ENCODE data around the gene SLC25A29. TPM values are rescaled to one million over a fixed set of nuclear protein-coding genes. Genes with fewer than 3 reads are reported as not detected.

The SLC25A29 gene
- total and polyA plus RNA-seq, 2 donors = 19.4 to 90.3 TPM

DNA sequence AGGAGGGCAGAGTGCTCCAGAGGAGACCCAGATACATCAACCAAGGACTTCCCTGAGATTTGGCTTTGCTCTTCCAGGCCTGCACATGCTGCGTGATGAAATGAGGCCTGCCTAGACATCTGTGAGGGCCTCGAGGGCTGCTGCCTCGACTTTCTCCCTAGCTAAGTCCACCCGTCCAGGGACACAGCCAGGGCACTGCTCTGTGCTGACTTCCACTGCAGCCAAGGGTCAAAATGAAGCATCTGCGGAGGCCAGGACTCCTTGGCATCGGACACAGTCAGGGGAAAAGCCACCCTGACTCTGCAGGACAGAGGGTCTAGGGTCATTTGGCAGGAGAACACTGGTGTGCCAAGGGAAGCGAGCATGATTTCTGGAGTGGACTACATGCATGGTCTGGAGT, 27.6 kb upstream of the SLC25A29 start:
- H3K36me3 ChIP-seq (ENCODE audit: control insufficient read depth in 2 of 2, insufficient read depth in 2 of 2, low read length in 1 of 2) = peaks cover 24 to 34% of the 10 kb centered on the region in 2 donors
- no peak for DNase-seq (ENCODE audit: low read depth in 6 of 9, low spot score in 9 of 9)
- H3K9me3 ChIP-seq (ENCODE audit: control insufficient read depth in 2 of 2, insufficient read depth in 1 of 2, low read length in 1 of 2) = no peaks in the 10 kb centered on the region
- no peak overlapping the region for H3K27ac ChIP-seq (ENCODE audit: low read depth in 1 of 2, low read length in 1 of 2)
- H3K4me3 ChIP-seq (ENCODE audit: low read length in 2 of 2) = no peak overlapping the region
- 97% methylated on average over 7 of the region's 7 CpGs for WGBS
- no peaks in the 10 kb centered on the region for H3K27me3 ChIP-seq (ENCODE audit: control insufficient read depth in 2 of 2, insufficient read depth in 1 of 2, low read length in 1 of 2)
- H3K4me1 ChIP-seq (ENCODE audit: control insufficient read depth in 2 of 2, insufficient read depth in 2 of 2, low read length in 2 of 2) = peaks cover 0 to 20% of the 10 kb centered on the region in 2 donors

DNA sequence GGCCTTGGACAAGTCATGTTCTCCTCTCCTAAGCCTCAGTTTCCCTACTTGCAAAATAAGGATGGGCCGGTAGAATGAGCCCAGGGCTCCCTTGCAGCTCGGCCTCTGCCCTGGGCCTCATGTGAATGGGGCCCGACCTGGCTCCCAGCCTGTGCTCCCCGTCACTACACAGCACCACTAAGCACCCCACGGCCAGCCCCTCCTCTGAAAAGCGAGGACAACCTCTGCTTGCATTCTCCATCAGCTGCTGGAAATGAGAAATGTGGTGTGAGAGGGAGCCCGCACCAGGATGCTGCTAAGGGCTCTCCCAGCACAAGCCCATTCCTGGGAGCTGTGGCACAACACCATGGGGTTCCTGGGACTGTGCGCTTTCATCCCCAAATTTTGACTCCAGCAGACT, 27.1 kb upstream of the SLC25A29 start:
- WGBS = 96% methylated on average over 8 of the region's 8 CpGs
- H3K4me3 ChIP-seq (ENCODE audit: low read length in 2 of 2) = no peak overlapping the region
- DNase-seq (ENCODE audit: low read depth in 6 of 9, low spot score in 9 of 9) = no peak

GRCh38 chr14:100332797-100333196, 26.6 kb upstream of the SLC25A29 start:
- no peaks in the 10 kb centered on the region for H3K9me3 ChIP-seq (ENCODE audit: control insufficient read depth in 2 of 2, insufficient read depth in 1 of 2, low read length in 1 of 2)
- H3K36me3 ChIP-seq (ENCODE audit: control insufficient read depth in 2 of 2, insufficient read depth in 2 of 2, low read length in 1 of 2) = peaks cover 19 to 33% of the 10 kb centered on the region in 2 donors
- no peaks in the 10 kb centered on the region for H3K27me3 ChIP-seq (ENCODE audit: control insufficient read depth in 2 of 2, insufficient read depth in 1 of 2, low read length in 1 of 2)
- WGBS = 95% methylated on average over 8 of the region's 8 CpGs
- no peak for DNase-seq (ENCODE audit: low read depth in 6 of 9, low spot score in 9 of 9)
- peaks cover 0 to 18% of the 10 kb centered on the region in 2 donors for H3K4me1 ChIP-seq (ENCODE audit: control insufficient read depth in 2 of 2, insufficient read depth in 2 of 2, low read length in 2 of 2)
- H3K27ac ChIP-seq (ENCODE audit: low read depth in 1 of 2, low read length in 1 of 2) = no peak overlapping the region
- no peak overlapping the region for H3K4me3 ChIP-seq (ENCODE audit: low read length in 2 of 2)

More for the DNA sequence above, 27.1 kb upstream of the SLC25A29 start:
- no peaks in the 10 kb centered on the region for H3K27me3 ChIP-seq (ENCODE audit: control insufficient read depth in 2 of 2, insufficient read depth in 1 of 2, low read length in 1 of 2)
- H3K27ac ChIP-seq (ENCODE audit: low read depth in 1 of 2, low read length in 1 of 2) = no peak overlapping the region
- no peaks in the 10 kb centered on the region for H3K9me3 ChIP-seq (ENCODE audit: control insufficient read depth in 2 of 2, insufficient read depth in 1 of 2, low read length in 1 of 2)
- peaks cover 0 to 20% of the 10 kb centered on the region in 2 donors for H3K4me1 ChIP-seq (ENCODE audit: control insufficient read depth in 2 of 2, insufficient read depth in 2 of 2, low read length in 2 of 2)
- peaks cover 24 to 34% of the 10 kb centered on the region in 2 donors for H3K36me3 ChIP-seq (ENCODE audit: control insufficient read depth in 2 of 2, insufficient read depth in 2 of 2, low read length in 1 of 2)

GRCh38 chr14:100332071-100332639, 25.9 kb upstream of the SLC25A29 start:
- peaks cover 0 to 18% of the 10 kb centered on the region in 2 donors for H3K4me1 ChIP-seq (ENCODE audit: control insufficient read depth in 2 of 2, insufficient read depth in 2 of 2, low read length in 2 of 2)
- H3K36me3 ChIP-seq (ENCODE audit: control insufficient read depth in 2 of 2, insufficient read depth in 2 of 2, low read length in 1 of 2) = peaks cover 14 to 27% of the 10 kb centered on the region in 2 donors
- H3K27ac ChIP-seq (ENCODE audit: low read depth in 1 of 2, low read length in 1 of 2) = no peak overlapping the region
- H3K4me3 ChIP-seq (ENCODE audit: low read length in 2 of 2) = no peak overlapping the region
- no peak for DNase-seq (ENCODE audit: low read depth in 6 of 9, low spot score in 9 of 9)
- 92% methylated on average over 11 of the region's 11 CpGs for WGBS
- no peaks in the 10 kb centered on the region for H3K9me3 ChIP-seq (ENCODE audit: control insufficient read depth in 2 of 2, insufficient read depth in 1 of 2, low read length in 1 of 2)
- no peaks in the 10 kb centered on the region for H3K27me3 ChIP-seq (ENCODE audit: control insufficient read depth in 2 of 2, insufficient read depth in 1 of 2, low read length in 1 of 2)

GRCh38 chr14:100330388-100330931, 24.2 kb upstream of the SLC25A29 start:
- DNase-seq (ENCODE audit: low read depth in 6 of 9, low spot score in 9 of 9) = peak in 1 of 9 donors; percentile 51
- Histone ChIP-seq H3K9me3 (ENCODE audit: control insufficient read depth in 2 of 2, insufficient read depth in 1 of 2, low read length in 1 of 2) (no peaks in the 10 kb centered on the region), H3K27me3 (ENCODE audit: control insufficient read depth in 2 of 2, insufficient read depth in 1 of 2, low read length in 1 of 2) (no peaks in the 10 kb centered on the region), H3K4me3 (ENCODE audit: low read length in 2 of 2) (no peak overlapping the region), H3K27ac (ENCODE audit: low read depth in 1 of 2, low read length in 1 of 2) (peak overlapping the region in 1 of 2 donors; percentile 46), H3K4me1 (ENCODE audit: control insufficient read depth in 2 of 2, insufficient read depth in 2 of 2, low read length in 2 of 2) (peaks cover 0 to 18% of the 10 kb centered on the region in 2 donors), H3K36me3 (ENCODE audit: control insufficient read depth in 2 of 2, insufficient read depth in 2 of 2, low read length in 1 of 2) (peaks cover 4 to 17% of the 10 kb centered on the region in 2 donors)
- 70% methylated on average over 13 of the region's 13 CpGs for WGBS

DNA sequence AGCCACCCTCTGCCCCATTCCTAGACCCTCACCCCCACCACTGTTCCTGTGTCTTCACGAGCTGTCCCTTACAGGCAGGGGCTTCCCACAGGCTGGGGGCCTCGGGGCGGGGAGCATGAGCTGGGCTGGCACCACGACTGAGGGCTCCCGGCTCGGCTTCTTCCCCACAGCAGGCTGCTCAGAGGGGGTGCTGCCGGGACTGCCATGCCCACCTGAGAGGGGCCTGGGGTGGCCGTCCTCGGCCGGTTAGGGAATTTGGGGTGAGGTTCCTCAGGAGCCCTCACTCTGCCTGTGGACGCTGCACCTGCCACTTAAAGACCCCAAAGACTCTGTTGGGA, 23.7 kb upstream of the SLC25A29 start:
- Histone ChIP-seq H3K36me3 (ENCODE audit: control insufficient read depth in 2 of 2, insufficient read depth in 2 of 2, low read length in 1 of 2) (peaks cover 2 to 14% of the 10 kb centered on the region in 2 donors), H3K27ac (ENCODE audit: low read depth in 1 of 2, low read length in 1 of 2) (peak overlapping the region in 1 of 2 donors; percentile 46), H3K9me3 (ENCODE audit: control insufficient read depth in 2 of 2, insufficient read depth in 1 of 2, low read length in 1 of 2) (no peaks in the 10 kb centered on the region), H3K4me3 (ENCODE audit: low read length in 2 of 2) (no peak overlapping the region), H3K4me1 (ENCODE audit: control insufficient read depth in 2 of 2, insufficient read depth in 2 of 2, low read length in 2 of 2) (peaks cover 0 to 18% of the 10 kb centered on the region in 2 donors), H3K27me3 (ENCODE audit: control insufficient read depth in 2 of 2, insufficient read depth in 1 of 2, low read length in 1 of 2) (no peaks in the 10 kb centered on the region)
- 91% methylated on average over 11 of the region's 11 CpGs for whole genome bisulfite sequencing
- DNase-seq (ENCODE audit: low read depth in 6 of 9, low spot score in 9 of 9) = no peak

- H3K4me1 ChIP-seq (ENCODE audit: control insufficient read depth in 2 of 2, insufficient read depth in 2 of 2, low read length in 2 of 2) = peaks cover 0 to 18% of the 10 kb centered on the region in 2 donors
- no peaks in the 10 kb centered on the region for H3K27me3 ChIP-seq (ENCODE audit: control insufficient read depth in 2 of 2, insufficient read depth in 1 of 2, low read length in 1 of 2)
- peaks cover 0 to 13% of the 10 kb centered on the region in 2 donors for H3K36me3 ChIP-seq (ENCODE audit: control insufficient read depth in 2 of 2, insufficient read depth in 2 of 2, low read length in 1 of 2)
- no peak overlapping the region for H3K4me3 ChIP-seq (ENCODE audit: low read length in 2 of 2)
- H3K27ac ChIP-seq (ENCODE audit: low read depth in 1 of 2, low read length in 1 of 2) = no peak overlapping the region
- WGBS = 96% methylated on average over 36 of the region's 36 CpGs
- H3K9me3 ChIP-seq (ENCODE audit: control insufficient read depth in 2 of 2, insufficient read depth in 1 of 2, low read length in 1 of 2) = no peaks in the 10 kb centered on the region
- DNase-seq (ENCODE audit: low read depth in 6 of 9, low spot score in 9 of 9) = no peak
Observed at GRCh38 chr14:100329233-100330006, 23.2 kb upstream of the SLC25A29 start.

DNA sequence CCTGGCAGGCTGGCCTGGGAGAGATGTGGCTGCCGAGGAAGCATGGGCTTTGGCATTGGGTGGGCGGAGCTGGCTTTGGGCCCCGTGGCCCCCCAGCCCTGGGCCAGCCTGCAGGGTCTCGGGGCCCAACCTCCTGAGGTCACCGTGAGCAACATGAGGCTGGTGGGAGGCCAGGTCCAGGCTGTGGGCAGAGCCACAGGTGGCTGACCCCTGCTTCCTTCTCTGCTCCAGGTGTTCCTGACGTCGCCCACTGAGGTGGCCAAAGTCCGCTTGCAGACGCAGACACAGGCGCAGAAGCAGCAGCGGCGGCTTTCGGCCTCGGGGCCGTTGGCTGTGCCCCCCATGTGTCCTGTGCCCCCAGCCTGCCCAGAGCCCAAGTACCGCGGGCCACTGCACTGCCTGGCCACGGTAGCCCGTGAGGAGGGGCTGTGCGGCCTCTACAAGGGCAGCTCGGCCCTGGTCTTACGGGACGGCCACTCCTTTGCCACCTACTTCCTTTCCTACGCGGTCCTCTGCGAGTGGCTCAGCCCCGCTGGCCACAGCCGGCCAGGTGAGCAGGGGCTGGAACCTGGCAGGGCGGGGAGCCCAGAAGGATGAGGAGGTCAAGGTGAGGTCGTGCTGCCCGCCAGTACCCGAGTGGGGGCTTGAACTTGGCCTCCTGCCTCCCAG, 22.4 kb upstream of the SLC25A29 start:
- no peak overlapping the region for H3K27ac ChIP-seq (ENCODE audit: low read depth in 1 of 2, low read length in 1 of 2)
- WGBS = 94% methylated on average over 32 of the region's 32 CpGs

DNA sequence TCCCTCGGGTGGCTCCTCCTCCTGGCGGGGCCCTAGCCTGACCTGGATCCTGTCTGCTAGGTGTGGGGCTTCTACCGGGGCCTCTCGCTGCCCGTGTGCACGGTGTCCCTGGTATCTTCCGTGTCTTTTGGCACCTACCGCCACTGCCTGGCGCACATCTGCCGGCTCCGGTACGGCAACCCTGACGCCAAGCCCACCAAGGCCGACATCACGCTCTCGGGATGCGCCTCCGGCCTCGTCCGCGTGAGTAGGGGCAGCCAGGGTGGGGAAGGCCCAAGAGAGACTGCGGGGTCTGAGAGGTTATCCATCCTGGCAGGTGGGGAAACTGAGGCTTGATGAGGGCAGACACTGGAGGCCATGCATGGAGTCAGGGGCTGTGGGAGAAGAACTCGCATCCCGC, 20.9 kb upstream of the SLC25A29 start:
- no peaks in the 10 kb centered on the region for H3K9me3 ChIP-seq (ENCODE audit: control insufficient read depth in 2 of 2, insufficient read depth in 1 of 2, low read length in 1 of 2)
- no peak for DNase-seq (ENCODE audit: low read depth in 6 of 9, low spot score in 9 of 9)
- WGBS = 98% methylated on average over 24 of the region's 24 CpGs
- H3K4me3 ChIP-seq (ENCODE audit: low read length in 2 of 2) = no peak overlapping the region
- H3K27ac ChIP-seq (ENCODE audit: low read depth in 1 of 2, low read length in 1 of 2) = no peak overlapping the region
- peaks cover 0 to under 1% of the 10 kb centered on the region in 2 donors for H3K36me3 ChIP-seq (ENCODE audit: control insufficient read depth in 2 of 2, insufficient read depth in 2 of 2, low read length in 1 of 2)
- no peaks in the 10 kb centered on the region for H3K27me3 ChIP-seq (ENCODE audit: control insufficient read depth in 2 of 2, insufficient read depth in 1 of 2, low read length in 1 of 2)
- peaks cover 0 to 18% of the 10 kb centered on the region in 2 donors for H3K4me1 ChIP-seq (ENCODE audit: control insufficient read depth in 2 of 2, insufficient read depth in 2 of 2, low read length in 2 of 2)

More for the DNA sequence above, 22.4 kb upstream of the SLC25A29 start:
- H3K4me3 ChIP-seq (ENCODE audit: low read length in 2 of 2) = no peak overlapping the region
- H3K36me3 ChIP-seq (ENCODE audit: control insufficient read depth in 2 of 2, insufficient read depth in 2 of 2, low read length in 1 of 2) = peaks cover 0 to 13% of the 10 kb centered on the region in 2 donors
- H3K9me3 ChIP-seq (ENCODE audit: control insufficient read depth in 2 of 2, insufficient read depth in 1 of 2, low read length in 1 of 2) = no peaks in the 10 kb centered on the region
- DNase-seq (ENCODE audit: low read depth in 6 of 9, low spot score in 9 of 9) = no peak
- H3K27me3 ChIP-seq (ENCODE audit: control insufficient read depth in 2 of 2, insufficient read depth in 1 of 2, low read length in 1 of 2) = no peaks in the 10 kb centered on the region
- H3K4me1 ChIP-seq (ENCODE audit: control insufficient read depth in 2 of 2, insufficient read depth in 2 of 2, low read length in 2 of 2) = peaks cover 0 to 18% of the 10 kb centered on the region in 2 donors

All from thymus (tissue), 11 donors.